ENCODE measurements around the gene IFNE. TPM values are rescaled to one million over a fixed set of nuclear protein-coding genes. Genes with fewer than 3 reads are reported as not detected.

Gene IFNE
- total RNA-seq, 4 donors from 2014 or later: 1.9 TPM; not detected in 3

GRCh38 chr9:21519855-21520434 lies 37.8 kb upstream of the IFNE start:
- DNase-seq: no peak
- Histone ChIP-seq H3K9me3 (no peaks in the 10 kb centered on the region), H3K4me1 (no peaks in the 10 kb centered on the region), H3K27me3 (no peaks in the 10 kb centered on the region), H3K36me3 (no peaks in the 10 kb centered on the region), H3K27ac (no peak overlapping the region), H3K4me3 (no peak overlapping the region)
- TF ChIP-seq CTCF (IDR thresholded peaks at IDR 0.05): no peak
- TF ChIP-seq POLR2A (IDR thresholded peaks at IDR 0.05): no peak
- intact Hi-C loops (cut with DNase I; ENCODE audit: low total_unique reads): no loop called here

- TF ChIP-seq CTCF (IDR thresholded peaks at IDR 0.05): no peak
- TF ChIP-seq POLR2A (IDR thresholded peaks at IDR 0.05): no peak
- no peak for DNase-seq
- intact Hi-C loops (cut with DNase I; ENCODE audit: low total_unique reads): no loop called here
- H3K27ac ChIP-seq: no peak overlapping the region
- H3K4me3 ChIP-seq: no peak overlapping the region
- H3K36me3 ChIP-seq: no peaks in the 10 kb centered on the region
- no peaks in the 10 kb centered on the region for H3K4me1 ChIP-seq
- no peaks in the 10 kb centered on the region for H3K27me3 ChIP-seq
- no peaks in the 10 kb centered on the region for H3K9me3 ChIP-seq
Measured at GRCh38 chr9:21516796-21517195, 34.7 kb upstream of the IFNE start.

- intact Hi-C loops (cut with DNase I; ENCODE audit: low total_unique reads): no loop called here
- no peak overlapping the region for H3K4me3 ChIP-seq
- no peak for TF ChIP-seq CTCF (IDR thresholded peaks at IDR 0.05)
- no peak for TF ChIP-seq POLR2A (IDR thresholded peaks at IDR 0.05)
- DNase-seq: no peak
- H3K27me3 ChIP-seq: no peaks in the 10 kb centered on the region
- no peaks in the 10 kb centered on the region for H3K9me3 ChIP-seq
- no peaks in the 10 kb centered on the region for H3K4me1 ChIP-seq
- H3K27ac ChIP-seq: no peak overlapping the region
- H3K36me3 ChIP-seq: no peaks in the 10 kb centered on the region
Measured at GRCh38 chr9:21513431-21513830, 31.3 kb upstream of the IFNE start.

- H3K27me3 ChIP-seq: no peaks in the 10 kb centered on the region
- intact Hi-C loops (cut with DNase I; ENCODE audit: low total_unique reads): no loop called here
- H3K36me3 ChIP-seq: no peaks in the 10 kb centered on the region
- no peaks in the 10 kb centered on the region for H3K9me3 ChIP-seq
- H3K4me3 ChIP-seq: no peak overlapping the region
- TF ChIP-seq CTCF (IDR thresholded peaks at IDR 0.05): no peak
- TF ChIP-seq POLR2A (IDR thresholded peaks at IDR 0.05): no peak
- H3K27ac ChIP-seq: no peak overlapping the region
- no peaks in the 10 kb centered on the region for H3K4me1 ChIP-seq
- DNase-seq: no peak
Measured at GRCh38 chr9:21510806-21511205, 28.7 kb upstream of the IFNE start.

GRCh38 chr9:21507483-21507790 lies 25.3 kb upstream of the IFNE start:
- intact Hi-C loops (cut with DNase I; ENCODE audit: low total_unique reads): no loop called here
- Histone ChIP-seq H3K27me3 (no peaks in the 10 kb centered on the region), H3K36me3 (no peaks in the 10 kb centered on the region), H3K4me1 (no peaks in the 10 kb centered on the region), H3K27ac (no peak overlapping the region), H3K4me3 (no peak overlapping the region), H3K9me3 (no peaks in the 10 kb centered on the region)
- no peak for DNase-seq
- TF ChIP-seq CTCF (IDR thresholded peaks at IDR 0.05): no peak
- TF ChIP-seq POLR2A (IDR thresholded peaks at IDR 0.05): no peak

All from uterus (tissue), 4 donors.